Stimulated activated CD4-positive, alpha-beta T cell treated with anti-CD3 and anti-CD28 coated beads, Interleukin-1b, Interleukin-23, amount 100 ng/mL, for 4 hours (primary cell): ENCODE data around the gene IQCF6.
A peak's percentile ranks its signal among the peaks of the same experiment; 100 is the strongest.
"Not testable (repeated sequence)": the region's sequence is repeated elsewhere in the genome, so short reads cannot be mapped to it uniquely, and the experiment has no call there.

Experiments
- DNase-seq, 2 donors: peaks; one replicate each; pipeline ENCODE4 v3.0.0-alpha.2; 2020; ENCODE audit warnings: low read depth in 2 of 2

The IQCF6 gene

GRCh38 chr3:51779137-51779536 is at the start of gene IQCF6:
IQCF6 (minus strand) TSS chr3:51779237; CDS start chr3:51779224, 13 bp downstream.
- no peak for DNase-seq

- no peak for DNase-seq
Measured at GRCh38 chr3:51828297-51828696, 49.3 kb upstream of the IQCF6 start.

GRCh38 chr3:51819709-51820406 is 40.8 kb upstream of the IQCF6 start:
- no peak for DNase-seq

- DNase-seq, result no peak
Measured at GRCh38 chr3:51819151-51819550, 40.1 kb upstream of the IQCF6 start.

GRCh38 chr3:51817375-51817774 is 38.3 kb upstream of the IQCF6 start:
- no peak for DNase-seq

- no peak for DNase-seq
Measured at GRCh38 chr3:51816723-51817122, 37.7 kb upstream of the IQCF6 start.

- no peak for DNase-seq
Measured at GRCh38 chr3:51815614-51816013, 36.6 kb upstream of the IQCF6 start.

GRCh38 chr3:51814034-51814433 is 35.0 kb upstream of the IQCF6 start:
- DNase-seq, result no peak

- no peak for DNase-seq
Measured at GRCh38 chr3:51813539-51813938, 34.5 kb upstream of the IQCF6 start.

GRCh38 chr3:51808934-51809333 is 29.9 kb upstream of the IQCF6 start:
- no peak for DNase-seq

GRCh38 chr3:51802106-51802703 is 23.2 kb upstream of the IQCF6 start:
- no peak for DNase-seq

- no peak for DNase-seq
Measured at GRCh38 chr3:51800750-51801125, 21.7 kb upstream of the IQCF6 start.

- peak in 1 of 2 donors; percentile 18 for DNase-seq
Measured at GRCh38 chr3:51799879-51800749, 21.1 kb upstream of the IQCF6 start.

GRCh38 chr3:51798411-51798963 is 19.4 kb upstream of the IQCF6 start:
- DNase-seq, result no peak

GRCh38 chr3:51796854-51797253 is 17.8 kb upstream of the IQCF6 start:
- no peak for DNase-seq

GRCh38 chr3:51794206-51794605 is 15.2 kb upstream of the IQCF6 start:
- no peak for DNase-seq

- DNase-seq, result no peak
Measured at GRCh38 chr3:51792206-51792605, 13.2 kb upstream of the IQCF6 start.

- no peak for DNase-seq
Measured at GRCh38 chr3:51789437-51789836, 10.4 kb upstream of the IQCF6 start.

- not testable (repeated sequence) for DNase-seq
Measured at GRCh38 chr3:51787576-51787975, 8.5 kb upstream of the IQCF6 start.

GRCh38 chr3:51786267-51786666 is 7.2 kb upstream of the IQCF6 start:
- no peak for DNase-seq

- DNase-seq, result no peak
Measured at GRCh38 chr3:51778554-51778953, 483 bp downstream of the IQCF6 start.

GRCh38 chr3:51777985-51778384 is 1.1 kb downstream of the IQCF6 start:
- no peak for DNase-seq
